Esophagus (tissue), 2 donors: ENCODE data around the gene ADPRHL1. TPM values are rescaled to one million over a fixed set of nuclear protein-coding genes. Genes with fewer than 3 reads are reported as not detected.
"Not testable (repeated sequence)": the region's sequence is repeated elsewhere in the genome, so short reads cannot be mapped to it uniquely, and the experiment has no call there.

Experiments used
- H3K27ac ChIP-seq, 2 donors: one replicate each; pipeline ENCODE4 v1.5.1; 2013; ENCODE audit warnings: low read depth in 2 of 2, mild to moderate bottlenecking in 2 of 2, inconsistent platforms in 1 of 2, low read length in 1 of 2, moderate library complexity in 1 of 2
- H3K27me3 ChIP-seq, 2 donors: one replicate each; pipeline ENCODE4 v1.6.1; 2013; ENCODE audit warnings: low read length in 2 of 2, control low read depth in 1 of 2, mild to moderate bottlenecking in 1 of 2; ENCODE audit not compliant: insufficient read depth in 2 of 2, control insufficient read depth in 1 of 2
- H3K36me3 ChIP-seq, 2 donors: one replicate each; pipeline ENCODE4 v1.6.1; 2013; ENCODE audit warnings: low read length in 1 of 2; ENCODE audit not compliant: control insufficient read depth in 2 of 2, insufficient read depth in 2 of 2
- H3K4me1 ChIP-seq, 2 donors: one replicate each; pipeline ENCODE4 v1.6.1; 2013; ENCODE audit warnings: low read length in 1 of 2; ENCODE audit not compliant: control insufficient read depth in 2 of 2, insufficient read depth in 2 of 2
- H3K4me3 ChIP-seq, 2 donors: one replicate each; pipeline ENCODE4 v1.5.1; 2013; ENCODE audit warnings: low read length in 2 of 2, mild to moderate bottlenecking in 2 of 2, low read depth in 1 of 2, moderate library complexity in 1 of 2
- H3K9me3 ChIP-seq, 2 donors: one replicate each; pipeline ENCODE4 v1.6.1; 2013; ENCODE audit warnings: mild to moderate bottlenecking in 2 of 2, low read depth in 1 of 2, low read length in 1 of 2, moderate library complexity in 1 of 2; ENCODE audit not compliant: control insufficient read depth in 2 of 2, insufficient read depth in 1 of 2
- WGBS, 2 donors: extraction: QIAGEN DNeasy Blood & Tissue Kit; methylation state at CpG; one replicate each; pipeline ENCODE4 v1.1.7; 2013; 5-methylcytosine and 5-hydroxymethylcytosine counted together
- polyA plus RNA-seq, 2 donors: library from polyadenylated mRNA; stranded (reverse); fragments of 200-250 nt; gene quantifications; one replicate each; pipeline ENCODE4 v1.2.3, GENCODE V29; 2013
- donor health status: healthy with polysubstance abuse.
- donor health status: Bipolar disorder and iron deficiency.

Gene ADPRHL1
- polyA plus RNA-seq, 2 donors, result 0.51 to 0.89 TPM

GRCh38 chr13:113483081-113483480, 29.8 kb upstream of the ADPRHL1 start:
- WGBS, 2 donors, result 90 to 92% methylated on average over 7 of the region's 7 CpGs

GRCh38 chr13:113479179-113479578, 25.9 kb upstream of the ADPRHL1 start:
- no peak overlapping the region for H3K27ac ChIP-seq

More at GRCh38 chr13:113483081-113483480, 29.8 kb upstream of the ADPRHL1 start:
- Histone ChIP-seq H3K27me3 (no peaks in the 10 kb centered on the region), H3K27ac (no peak overlapping the region), H3K4me3 (no peak overlapping the region), H3K36me3 (peaks cover 0 to 2% of the 10 kb centered on the region in 2 donors), H3K9me3 (no peaks in the 10 kb centered on the region), H3K4me1 (no peaks in the 10 kb centered on the region)

DNA sequence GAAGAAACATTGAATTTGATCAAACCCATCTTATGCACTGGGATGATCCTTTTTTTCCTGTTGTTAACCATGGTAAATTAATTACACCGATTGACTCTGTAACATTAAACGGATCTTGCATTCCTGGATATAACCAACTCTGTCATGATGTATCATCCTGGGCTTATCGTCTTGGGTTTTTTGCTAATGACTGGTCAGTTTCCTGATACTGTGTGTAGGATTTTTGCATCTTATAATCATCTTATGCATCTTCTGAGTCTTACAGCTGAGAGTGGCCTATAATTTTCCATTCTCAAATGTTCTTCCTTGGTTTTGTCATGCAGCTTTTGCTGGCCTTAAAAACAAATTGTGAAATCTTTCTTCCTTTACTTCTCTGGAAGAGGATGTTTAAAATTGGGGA, 24.4 kb upstream of the ADPRHL1 start:
- H3K36me3 ChIP-seq, result peaks cover 0 to 14% of the 10 kb centered on the region in 2 donors
- no peak overlapping the region for H3K4me3 ChIP-seq
- H3K4me1 ChIP-seq, result no peaks in the 10 kb centered on the region
- H3K27ac ChIP-seq, result no peak overlapping the region
- 99 to 100% methylated on average over 3 of the region's 3 CpGs for WGBS, 2 donors
- no peaks in the 10 kb centered on the region for H3K9me3 ChIP-seq
- H3K27me3 ChIP-seq, result no peaks in the 10 kb centered on the region

More at GRCh38 chr13:113479179-113479578, 25.9 kb upstream of the ADPRHL1 start:
- no peaks in the 10 kb centered on the region for H3K4me1 ChIP-seq
- H3K27me3 ChIP-seq, result no peaks in the 10 kb centered on the region
- WGBS, 2 donors, result 82 to 85% methylated on average over 4 of the region's 4 CpGs
- no peak overlapping the region for H3K4me3 ChIP-seq
- H3K36me3 ChIP-seq, result peaks cover 0 to 14% of the 10 kb centered on the region in 2 donors
- no peaks in the 10 kb centered on the region for H3K9me3 ChIP-seq

- no peaks in the 10 kb centered on the region for H3K4me1 ChIP-seq
- H3K9me3 ChIP-seq, result no peaks in the 10 kb centered on the region
- H3K27me3 ChIP-seq, result no peaks in the 10 kb centered on the region
- 97 to 98% methylated on average over 7 of the region's 7 CpGs for WGBS, 2 donors
- H3K4me3 ChIP-seq, result no peak overlapping the region
- H3K27ac ChIP-seq, result no peak overlapping the region
- H3K36me3 ChIP-seq, result peaks cover 0 to 14% of the 10 kb centered on the region in 2 donors
These were observed 23.5 kb upstream of the ADPRHL1 start for GRCh38 chr13:113476811-113477210.

DNA sequence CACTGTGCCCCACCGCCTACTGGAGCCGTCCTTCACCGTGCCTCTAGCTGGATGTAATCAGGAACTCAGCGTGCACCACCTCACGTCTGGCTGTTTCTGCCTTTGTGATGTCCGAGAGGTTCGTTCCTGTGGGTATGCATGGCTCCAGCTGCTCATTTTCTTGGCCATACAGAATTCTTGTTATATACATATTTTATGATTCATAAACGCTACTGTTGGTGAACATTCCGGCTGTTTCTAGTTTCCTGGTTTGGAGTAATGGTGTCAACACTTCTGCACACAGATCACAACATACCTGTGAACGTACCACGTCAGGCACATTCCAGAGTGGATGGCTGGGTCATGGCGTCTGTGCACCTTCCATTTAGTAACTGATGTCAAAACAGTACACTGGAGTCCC, 22.6 kb upstream of the ADPRHL1 start:
- Histone ChIP-seq H3K4me1 (no peaks in the 10 kb centered on the region), H3K9me3 (no peaks in the 10 kb centered on the region), H3K36me3 (peaks cover 0 to 14% of the 10 kb centered on the region in 2 donors), H3K27me3 (no peaks in the 10 kb centered on the region), H3K4me3 (no peak overlapping the region), H3K27ac (no peak overlapping the region)
- 95 to 97% methylated on average over 12 of the region's 12 CpGs for WGBS, 2 donors

DNA sequence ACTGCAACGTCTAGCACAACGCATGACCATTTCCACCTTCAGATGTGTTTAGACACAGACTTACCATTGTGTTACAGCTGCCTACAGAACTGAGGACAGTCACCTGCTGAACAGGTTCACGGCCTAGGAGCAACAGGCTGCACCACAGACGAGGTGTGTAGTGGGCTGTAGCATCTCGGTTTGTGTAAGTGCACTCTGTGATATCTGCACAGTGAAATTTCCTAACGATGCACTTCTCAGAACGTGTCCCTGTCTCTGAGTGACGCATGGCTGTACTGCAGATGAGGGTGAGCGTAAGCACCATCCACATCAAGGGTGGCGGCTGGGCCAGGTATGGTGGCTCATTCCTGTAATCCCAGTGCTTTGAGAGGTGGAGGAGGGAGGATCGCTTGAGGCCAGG, 22.0 kb upstream of the ADPRHL1 start:
- H3K36me3 ChIP-seq, result peaks cover 0 to 14% of the 10 kb centered on the region in 2 donors
- peak overlapping the region in 1 of 2 donors; percentile 14 for H3K4me3 ChIP-seq
- H3K9me3 ChIP-seq, result no peaks in the 10 kb centered on the region
- H3K4me1 ChIP-seq, result no peaks in the 10 kb centered on the region
- H3K27me3 ChIP-seq, result no peaks in the 10 kb centered on the region
- 95 to 96% methylated on average over 11 of the region's 11 CpGs for WGBS, 2 donors
- H3K27ac ChIP-seq, result no peak overlapping the region

DNA sequence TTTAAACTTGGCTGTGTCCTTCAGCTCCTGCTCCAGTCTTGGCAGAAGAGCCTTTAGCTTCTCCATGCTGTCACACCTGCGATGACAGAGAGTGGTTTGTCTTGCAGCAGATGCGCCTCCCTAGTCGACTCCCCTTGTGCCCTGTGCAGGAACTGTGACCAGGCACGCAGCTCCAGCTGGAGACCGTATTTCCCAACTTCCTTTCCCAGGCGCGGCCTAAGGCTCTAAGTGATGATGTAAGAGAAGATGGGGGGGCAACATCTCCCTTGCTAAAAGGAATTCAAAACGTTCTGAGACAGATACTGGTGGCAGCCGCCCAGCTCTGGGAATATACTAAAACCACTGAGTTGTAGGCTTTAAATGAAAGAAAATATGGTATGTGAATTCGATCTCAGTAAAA, 20.9 kb upstream of the ADPRHL1 start:
- 79% methylated on average over 10 of the region's 10 CpGs for WGBS, 2 donors
- H3K9me3 ChIP-seq, result no peaks in the 10 kb centered on the region
- H3K27me3 ChIP-seq, result no peaks in the 10 kb centered on the region
- H3K4me1 ChIP-seq, result no peaks in the 10 kb centered on the region
- H3K27ac ChIP-seq, result no peak overlapping the region
- H3K36me3 ChIP-seq, result peaks cover 0 to 12% of the 10 kb centered on the region in 2 donors
- H3K4me3 ChIP-seq, result no peak overlapping the region

DNA sequence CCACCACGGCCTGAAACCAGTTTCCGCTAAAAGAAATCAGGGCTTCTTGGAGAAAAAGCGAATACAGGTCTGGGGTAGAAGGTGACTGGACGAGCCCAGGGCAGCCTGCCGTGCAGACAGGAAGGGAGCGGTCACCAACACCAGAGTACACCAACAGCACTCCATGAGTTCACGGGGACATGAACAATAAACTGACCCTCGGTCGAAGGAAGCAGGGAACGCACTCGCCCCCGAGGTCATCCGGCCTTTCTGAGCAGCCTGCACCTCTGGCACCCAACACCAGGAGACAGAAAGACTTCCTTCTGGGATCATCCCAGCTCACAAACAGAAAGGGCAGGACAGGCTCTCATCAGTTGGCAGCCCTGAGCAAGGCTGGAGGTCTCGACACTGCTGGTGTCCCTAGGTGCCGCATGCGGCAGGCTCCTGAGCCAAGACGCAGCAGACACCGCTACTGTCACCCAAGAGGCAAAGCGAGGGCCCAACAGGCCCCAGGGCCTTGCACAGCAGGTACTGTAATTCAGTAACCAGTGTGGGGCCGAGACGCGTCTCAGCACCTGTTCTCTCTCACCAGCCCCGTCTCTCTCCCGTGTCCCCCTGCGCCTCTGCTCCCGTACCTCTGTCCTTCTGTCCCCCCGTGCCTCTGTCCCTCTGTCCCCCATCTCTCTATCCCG, 19.2 kb upstream of the ADPRHL1 start:
- 90 to 92% methylated on average over 28 of the region's 28 CpGs for WGBS, 2 donors
- no peaks in the 10 kb centered on the region for H3K27me3 ChIP-seq
- H3K4me3 ChIP-seq, result no peak overlapping the region
- H3K9me3 ChIP-seq, result no peaks in the 10 kb centered on the region
- H3K4me1 ChIP-seq, result peaks cover 0 to 2% of the 10 kb centered on the region in 2 donors
- H3K36me3 ChIP-seq, result peaks cover 0 to 12% of the 10 kb centered on the region in 2 donors
- no peak overlapping the region for H3K27ac ChIP-seq

- H3K4me3 ChIP-seq, result no peak overlapping the region
- H3K27me3 ChIP-seq, result no peaks in the 10 kb centered on the region
- WGBS, 2 donors, result 82 to 83% methylated on average over 11 of the region's 11 CpGs
- no peak overlapping the region for H3K27ac ChIP-seq
- H3K4me1 ChIP-seq, result peaks cover 0 to 2% of the 10 kb centered on the region in 2 donors
- peaks cover 0 to 12% of the 10 kb centered on the region in 2 donors for H3K36me3 ChIP-seq
- no peaks in the 10 kb centered on the region for H3K9me3 ChIP-seq
These were observed 18.6 kb upstream of the ADPRHL1 start for GRCh38 chr13:113471844-113472243.

GRCh38 chr13:113470635-113471163, 17.4 kb upstream of the ADPRHL1 start:
- H3K4me1 ChIP-seq, H3K36me3 ChIP-seq, H3K27me3 ChIP-seq, H3K4me3 ChIP-seq, H3K9me3 ChIP-seq, H3K27ac ChIP-seq: not testable (repeated sequence)
- 98 to 100% methylated on average over 4 of the region's 4 CpGs for WGBS, 2 donors
